B cell (primary cell): ENCODE measurements around the gene VANGL1.

ENCODE experiments used
- CTCF ChIP-seq: fragments of 200-600 bp; IDR thresholded peaks from one replicate; pipeline ENCODE4 v1.8.0; 2022; ENCODE audit warnings: antibody characterized with exemption, mild to moderate bottlenecking
- EZH2 ChIP-seq: IDR thresholded peaks from 2 replicates; pipeline ENCODE4 v1.6.1; 2012; ENCODE audit warnings: borderline replicate concordance, low read depth, mild to moderate bottlenecking, moderate library complexity, low read length; ENCODE audit not compliant: insufficient read depth, poor library complexity, severe bottlenecking

GRCh38 chr1:115705963-115706362, 64.2 kb downstream of the VANGL1 start:
- TF ChIP-seq CTCF: no peak
- no peak for TF ChIP-seq EZH2
